Mucosa of stomach (tissue), 1 donor: ENCODE measurements around the gene ALOX15.
"Not testable (repeated sequence)": the region's sequence is repeated elsewhere in the genome, so short reads cannot be mapped to it uniquely, and the experiment has no call there.

ENCODE experiments used
- H3K27me3 ChIP-seq: one replicate; pipeline ENCODE4 v1.7.0; 2013; ENCODE audit warnings: mild to moderate bottlenecking, low read length; ENCODE audit not compliant: control insufficient read depth, insufficient read depth
- H3K36me3 ChIP-seq: one replicate; pipeline ENCODE4 v1.7.0; 2013; ENCODE audit warnings: low read length; ENCODE audit not compliant: control insufficient read depth, insufficient read depth
- H3K4me1 ChIP-seq: one replicate; pipeline ENCODE4 v1.7.0; 2013; ENCODE audit warnings: mild to moderate bottlenecking, low read length; ENCODE audit not compliant: control insufficient read depth, insufficient read depth
- H3K4me3 ChIP-seq: one replicate; pipeline ENCODE4 v1.7.0; 2013; ENCODE audit warnings: low read length
- H3K9ac ChIP-seq: one replicate; pipeline ENCODE4 v1.7.0; 2013; ENCODE audit warnings: mild to moderate bottlenecking, low read length, moderate library complexity
- H3K9me3 ChIP-seq: one replicate; pipeline ENCODE4 v1.7.0; 2013; ENCODE audit warnings: mild to moderate bottlenecking, low read length, moderate library complexity; ENCODE audit not compliant: control insufficient read depth
- donor health status: Pancreatic carcinoma.

Gene ALOX15

GRCh38 chr17:4672751-4673150, 31.3 kb upstream of the ALOX15 start:
- Histone ChIP-seq H3K27me3 (no peaks in the 10 kb centered on the region), H3K4me1 (no peaks in the 10 kb centered on the region), H3K4me3 (no peak overlapping the region), H3K9me3 (no peaks in the 10 kb centered on the region), H3K36me3 (peaks cover 17% of the 10 kb centered on the region), H3K9ac (no peak overlapping the region)

GRCh38 chr17:4672055-4672630, 30.7 kb upstream of the ALOX15 start:
- Histone ChIP-seq H3K4me1 (no peaks in the 10 kb centered on the region), H3K9me3 (no peaks in the 10 kb centered on the region), H3K27me3 (no peaks in the 10 kb centered on the region), H3K36me3 (peaks cover 17% of the 10 kb centered on the region), H3K4me3 (no peak overlapping the region), H3K9ac (no peak overlapping the region)

GRCh38 chr17:4667166-4667565, 25.7 kb upstream of the ALOX15 start:
- no peaks in the 10 kb centered on the region for H3K36me3 ChIP-seq
- peaks cover 4% of the 10 kb centered on the region for H3K27me3 ChIP-seq
- no peak overlapping the region for H3K4me3 ChIP-seq
- H3K4me1 ChIP-seq, result no peaks in the 10 kb centered on the region
- no peak overlapping the region for H3K9ac ChIP-seq
- no peaks in the 10 kb centered on the region for H3K9me3 ChIP-seq

- Histone ChIP-seq H3K9me3 (no peaks in the 10 kb centered on the region), H3K36me3 (no peaks in the 10 kb centered on the region), H3K9ac (no peak overlapping the region), H3K4me3 (no peak overlapping the region), H3K27me3 (peaks cover 4% of the 10 kb centered on the region), H3K4me1 (no peaks in the 10 kb centered on the region)
These were observed 24.8 kb upstream of the ALOX15 start for GRCh38 chr17:4666296-4666695.

GRCh38 chr17:4665027-4665426, 23.5 kb upstream of the ALOX15 start:
- H3K4me1 ChIP-seq, result no peaks in the 10 kb centered on the region
- no peak overlapping the region for H3K4me3 ChIP-seq
- no peaks in the 10 kb centered on the region for H3K9me3 ChIP-seq
- no peaks in the 10 kb centered on the region for H3K36me3 ChIP-seq
- peaks cover 4% of the 10 kb centered on the region for H3K27me3 ChIP-seq
- H3K9ac ChIP-seq, result no peak overlapping the region

- Histone ChIP-seq H3K4me3 (no peak overlapping the region), H3K4me1 (no peaks in the 10 kb centered on the region), H3K36me3 (no peaks in the 10 kb centered on the region), H3K27me3 (peaks cover 4% of the 10 kb centered on the region), H3K9me3 (no peaks in the 10 kb centered on the region), H3K9ac (no peak overlapping the region)
These were observed 22.8 kb upstream of the ALOX15 start for GRCh38 chr17:4664230-4664629.

- Histone ChIP-seq H3K4me3 (no peak overlapping the region), H3K36me3 (no peaks in the 10 kb centered on the region), H3K27me3 (peaks cover 4% of the 10 kb centered on the region), H3K9ac (no peak overlapping the region), H3K9me3 (no peaks in the 10 kb centered on the region), H3K4me1 (no peaks in the 10 kb centered on the region)
These were observed 22.2 kb upstream of the ALOX15 start for GRCh38 chr17:4663711-4664110.

GRCh38 chr17:4658478-4659305, 17.2 kb upstream of the ALOX15 start:
- no peaks in the 10 kb centered on the region for H3K36me3 ChIP-seq
- no peak overlapping the region for H3K9ac ChIP-seq
- H3K9me3 ChIP-seq, result no peaks in the 10 kb centered on the region
- no peaks in the 10 kb centered on the region for H3K4me1 ChIP-seq
- no peak overlapping the region for H3K4me3 ChIP-seq
- peaks cover 4% of the 10 kb centered on the region for H3K27me3 ChIP-seq

GRCh38 chr17:4657678-4658077, 16.2 kb upstream of the ALOX15 start:
- H3K4me1 ChIP-seq, result no peaks in the 10 kb centered on the region
- no peaks in the 10 kb centered on the region for H3K9me3 ChIP-seq
- H3K27me3 ChIP-seq, result no peaks in the 10 kb centered on the region
- no peak overlapping the region for H3K4me3 ChIP-seq
- no peaks in the 10 kb centered on the region for H3K36me3 ChIP-seq
- H3K9ac ChIP-seq, result no peak overlapping the region

- H3K4me1 ChIP-seq, H3K9me3 ChIP-seq, H3K36me3 ChIP-seq, H3K9ac ChIP-seq, H3K4me3 ChIP-seq, H3K27me3 ChIP-seq: not testable (repeated sequence)
These were observed 14.5 kb upstream of the ALOX15 start for GRCh38 chr17:4655933-4656332.

- Histone ChIP-seq H3K27me3 (no peaks in the 10 kb centered on the region), H3K4me3 (no peak overlapping the region), H3K9ac (no peak overlapping the region), H3K36me3 (no peaks in the 10 kb centered on the region), H3K9me3 (no peaks in the 10 kb centered on the region), H3K4me1 (no peaks in the 10 kb centered on the region)
These were observed 11.5 kb upstream of the ALOX15 start for GRCh38 chr17:4652997-4653396.

GRCh38 chr17:4648741-4649140, 7.3 kb upstream of the ALOX15 start:
- Histone ChIP-seq H3K9ac (no peak overlapping the region), H3K36me3 (no peaks in the 10 kb centered on the region), H3K27me3 (no peaks in the 10 kb centered on the region), H3K9me3 (no peaks in the 10 kb centered on the region), H3K4me3 (no peak overlapping the region), H3K4me1 (no peaks in the 10 kb centered on the region)
